Lower leg skin (tissue), 3 donors: ENCODE data around the gene KLF4.

Experiments used
- POLR2A ChIP-seq, 2 donors: fragments of 450-650 bp; IDR thresholded peaks; one replicate each; pipeline ENCODE4 v1.6.1; 2016 to 2017; ENCODE audit warnings: antibody characterized with exemption in 2 of 2, mild to moderate bottlenecking in 1 of 2, moderate library complexity in 1 of 2
- TF ChIP-seq, protein P1 (sequence below), 3 donors: fragments of 450-650 bp; IDR thresholded peaks; one replicate each; pipeline ENCODE4 v1.5.1; 2016; ENCODE audit warnings: antibody characterized with exemption in 3 of 3, mild to moderate bottlenecking in 3 of 3, moderate library complexity in 2 of 3

DNA sequence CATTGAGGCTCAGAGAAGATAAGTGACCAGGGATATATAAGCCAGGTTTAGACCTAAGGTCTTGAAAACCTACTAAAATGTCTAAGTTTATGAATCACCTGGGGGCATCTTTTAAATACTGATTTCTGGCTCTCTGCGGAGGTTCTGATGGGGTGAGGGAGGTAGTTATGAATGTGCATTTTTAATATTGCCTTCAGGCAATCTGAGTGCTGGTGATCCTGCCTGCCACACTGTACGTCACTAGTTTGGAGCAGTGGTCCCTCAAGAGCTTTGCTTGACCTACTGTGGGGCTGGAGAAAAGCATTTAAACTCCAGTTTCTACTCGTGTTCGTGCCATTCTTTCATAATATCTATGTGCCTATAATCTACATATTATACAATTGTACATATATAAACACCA lies 36.1 kb downstream of the KLF4 start:
- no peak for TF ChIP-seq POLR2A (IDR thresholded peaks at IDR 0.05)
- TF ChIP-seq, protein P1, sequence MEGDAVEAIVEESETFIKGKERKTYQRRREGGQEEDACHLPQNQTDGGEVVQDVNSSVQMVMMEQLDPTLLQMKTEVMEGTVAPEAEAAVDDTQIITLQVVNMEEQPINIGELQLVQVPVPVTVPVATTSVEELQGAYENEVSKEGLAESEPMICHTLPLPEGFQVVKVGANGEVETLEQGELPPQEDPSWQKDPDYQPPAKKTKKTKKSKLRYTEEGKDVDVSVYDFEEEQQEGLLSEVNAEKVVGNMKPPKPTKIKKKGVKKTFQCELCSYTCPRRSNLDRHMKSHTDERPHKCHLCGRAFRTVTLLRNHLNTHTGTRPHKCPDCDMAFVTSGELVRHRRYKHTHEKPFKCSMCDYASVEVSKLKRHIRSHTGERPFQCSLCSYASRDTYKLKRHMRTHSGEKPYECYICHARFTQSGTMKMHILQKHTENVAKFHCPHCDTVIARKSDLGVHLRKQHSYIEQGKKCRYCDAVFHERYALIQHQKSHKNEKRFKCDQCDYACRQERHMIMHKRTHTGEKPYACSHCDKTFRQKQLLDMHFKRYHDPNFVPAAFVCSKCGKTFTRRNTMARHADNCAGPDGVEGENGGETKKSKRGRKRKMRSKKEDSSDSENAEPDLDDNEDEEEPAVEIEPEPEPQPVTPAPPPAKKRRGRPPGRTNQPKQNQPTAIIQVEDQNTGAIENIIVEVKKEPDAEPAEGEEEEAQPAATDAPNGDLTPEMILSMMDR (IDR thresholded peaks at IDR 0.05): no peak
